Ascending aorta (tissue), 2 donors: ENCODE results near the gene GLS2. TPM values are rescaled to one million over a fixed set of nuclear protein-coding genes. Genes with fewer than 3 reads are reported as not detected.

Source experiments
- DNase-seq, 2 donors: peaks; one replicate each; pipeline ENCODE4 v3.0.0-alpha.2; 2019; ENCODE audit warnings: low spot score in 2 of 2
- H3K27ac ChIP-seq, 2 donors: fragments of 200-600 bp; sonication (generic); one replicate each; pipeline ENCODE4 v1.5.1; 2016 to 2017; ENCODE audit warnings: mild to moderate bottlenecking in 1 of 2
- H3K27me3 ChIP-seq: fragments of 200-600 bp; sonication (generic); one replicate; pipeline ENCODE4 v1.5.1; 2017
- H3K36me3 ChIP-seq, 2 donors: fragments of 200-600 bp; sonication (generic); one replicate each; pipeline ENCODE4 v1.5.1; 2016
- H3K4me1 ChIP-seq, 2 donors: fragments of 200-600 bp; sonication (generic); one replicate each; pipeline ENCODE4 v1.5.1; 2016 to 2017; ENCODE audit warnings: mild to moderate bottlenecking in 1 of 2
- H3K4me3 ChIP-seq, 2 donors: fragments of 200-600 bp; sonication (generic); one replicate each; pipeline ENCODE4 v1.5.1; 2016 to 2017; ENCODE audit warnings: mild to moderate bottlenecking in 1 of 2
- H3K9me3 ChIP-seq, 2 donors: fragments of 200-600 bp; sonication (generic); one replicate each; pipeline ENCODE4 v1.5.1; 2016
- CTCF ChIP-seq, 3 experiments: fragments of 200-600 bp in 2 of 3; fragments of 450-650 bp in 1 of 3; sonication (generic) in 2 of 3; IDR thresholded peaks; one replicate each; pipeline ENCODE4 v1.5.1; 2016 to 2019; ENCODE audit warnings: antibody characterized with exemption in 3 of 3, mild to moderate bottlenecking in 1 of 3, moderate library complexity in 1 of 3
- intact Hi-C: fragments of 100-400 bp; cut with DNase I; formaldehyde crosslinking; loops from one replicate; pipeline ENCODE4 v1.15.1; 2023
- total RNA-seq: library from RNA; depleted of rRNA; stranded (reverse); fragments of >200 nt; gene quantifications from one replicate; pipeline ENCODE4 v1.1.0, GENCODE V29; 2016

GLS2 gene
- not detected for total RNA-seq

- Histone ChIP-seq H3K4me1 (peaks cover 3% of the 10 kb centered on the region in 2 donors), H3K9me3 (no peaks in the 10 kb centered on the region), H3K36me3 (no peaks in the 10 kb centered on the region), H3K27me3 (no peaks in the 10 kb centered on the region), H3K4me3 (peak within 1 kb of the TSS; percentile 54 to 83), H3K27ac (no peak within 1 kb of the TSS)
- no peak for TF ChIP-seq CTCF (IDR thresholded peaks at IDR 0.05)
- DNase-seq: peak in 1 of 2 donors; percentile 85
- intact Hi-C loops: no loop called here
These were observed at the start of gene GLS2 for GRCh38 chr12:56488041-56488955. GLS2 (minus strand) TSS chr12:56488161; CDS start chr12:56488118, 43 bp downstream.

- peaks cover 3 to 4% of the 10 kb centered on the region in 2 donors for H3K36me3 ChIP-seq
- H3K9me3 ChIP-seq: no peaks in the 10 kb centered on the region
- H3K27me3 ChIP-seq: no peaks in the 10 kb centered on the region
- intact Hi-C loops: no loop called here
- no peak for DNase-seq
- no peak overlapping the region for H3K27ac ChIP-seq
- no peak for TF ChIP-seq CTCF (IDR thresholded peaks at IDR 0.05)
- no peak overlapping the region for H3K4me3 ChIP-seq
- H3K4me1 ChIP-seq: no peaks in the 10 kb centered on the region
These were observed 49.6 kb upstream of the GLS2 start for GRCh38 chr12:56537546-56537945.

GRCh38 chr12:56530390-56531055 is 42.6 kb upstream of the GLS2 start:
- intact Hi-C loops: no loop called here
- H3K4me3 ChIP-seq: no peak overlapping the region
- no peaks in the 10 kb centered on the region for H3K36me3 ChIP-seq
- peaks cover 0 to 30% of the 10 kb centered on the region in 2 donors for H3K4me1 ChIP-seq
- H3K27me3 ChIP-seq: no peaks in the 10 kb centered on the region
- DNase-seq: no peak
- H3K9me3 ChIP-seq: no peaks in the 10 kb centered on the region
- TF ChIP-seq CTCF (IDR thresholded peaks at IDR 0.05): no peak
- H3K27ac ChIP-seq: no peak overlapping the region

GRCh38 chr12:56529656-56530055 is 41.7 kb upstream of the GLS2 start:
- no peak overlapping the region for H3K4me3 ChIP-seq
- TF ChIP-seq CTCF (IDR thresholded peaks at IDR 0.05): no peak
- peaks cover 0 to 38% of the 10 kb centered on the region in 2 donors for H3K4me1 ChIP-seq
- H3K9me3 ChIP-seq: no peaks in the 10 kb centered on the region
- DNase-seq: no peak
- H3K36me3 ChIP-seq: no peaks in the 10 kb centered on the region
- no peak overlapping the region for H3K27ac ChIP-seq
- intact Hi-C loops: loop anchor here (10.0 kb wide), 1 partner anchor 685 kb away; the partner anchor contains the start of gene MMP19
- no peaks in the 10 kb centered on the region for H3K27me3 ChIP-seq

GRCh38 chr12:56528846-56529245 is 40.9 kb upstream of the GLS2 start:
- Histone ChIP-seq H3K9me3 (no peaks in the 10 kb centered on the region), H3K36me3 (no peaks in the 10 kb centered on the region), H3K27ac (no peak overlapping the region), H3K4me3 (no peak overlapping the region), H3K27me3 (no peaks in the 10 kb centered on the region), H3K4me1 (peaks cover 0 to 45% of the 10 kb centered on the region in 2 donors)
- no peak for TF ChIP-seq CTCF (IDR thresholded peaks at IDR 0.05)
- intact Hi-C loops: loop anchor here (10.0 kb wide), 1 partner anchor 684 kb away; the partner anchor contains the start of gene MMP19
- no peak for DNase-seq
